Skeletal muscle tissue (tissue), 4 donors: ENCODE results near the gene MMP25. TPM values are rescaled to one million over a fixed set of nuclear protein-coding genes. Genes with fewer than 3 reads are reported as not detected.

Experiments used
- H3K27ac ChIP-seq: one replicate; pipeline ENCODE4 v1.7.0; 2013; ENCODE audit warnings: mild to moderate bottlenecking, low read depth, low read length, inconsistent platforms
- H3K27me3 ChIP-seq, 3 donors: one replicate each; pipeline ENCODE4 v1.7.0; 2013; ENCODE audit warnings: low read length in 3 of 3; ENCODE audit not compliant: control insufficient read depth in 3 of 3, insufficient read depth in 3 of 3
- H3K36me3 ChIP-seq, 3 donors: one replicate each; pipeline ENCODE4 v1.7.0; 2013; ENCODE audit warnings: low read length in 3 of 3; ENCODE audit not compliant: control insufficient read depth in 3 of 3, insufficient read depth in 3 of 3
- H3K4me1 ChIP-seq, 3 donors: one replicate each; pipeline ENCODE4 v1.7.0; 2013; ENCODE audit warnings: low read length in 3 of 3, mild to moderate bottlenecking in 3 of 3; ENCODE audit not compliant: control insufficient read depth in 3 of 3, insufficient read depth in 3 of 3
- H3K4me3 ChIP-seq, 3 donors: one replicate each; pipeline ENCODE4 v1.7.0; 2013; ENCODE audit warnings: low read length in 3 of 3
- H3K9ac ChIP-seq, 3 donors: one replicate each; pipeline ENCODE4 v1.7.0; 2013; ENCODE audit warnings: low read length in 3 of 3, mild to moderate bottlenecking in 3 of 3, moderate library complexity in 2 of 3, low read depth in 1 of 3
- H3K9me3 ChIP-seq, 3 donors: one replicate each; pipeline ENCODE4 v1.7.0; 2013; ENCODE audit warnings: low read length in 3 of 3; ENCODE audit not compliant: control insufficient read depth in 3 of 3
- total RNA-seq: library from RNA; depleted of rRNA; stranded (reverse); fragments of >200 nt; gene quantifications from one replicate; pipeline ENCODE4 v1.2.3, GENCODE V29; 2014
- donor health status: Osteomylitis.

The MMP25 gene
- total RNA-seq, 1 donor from 2014 or later: 0.52 TPM

DNA sequence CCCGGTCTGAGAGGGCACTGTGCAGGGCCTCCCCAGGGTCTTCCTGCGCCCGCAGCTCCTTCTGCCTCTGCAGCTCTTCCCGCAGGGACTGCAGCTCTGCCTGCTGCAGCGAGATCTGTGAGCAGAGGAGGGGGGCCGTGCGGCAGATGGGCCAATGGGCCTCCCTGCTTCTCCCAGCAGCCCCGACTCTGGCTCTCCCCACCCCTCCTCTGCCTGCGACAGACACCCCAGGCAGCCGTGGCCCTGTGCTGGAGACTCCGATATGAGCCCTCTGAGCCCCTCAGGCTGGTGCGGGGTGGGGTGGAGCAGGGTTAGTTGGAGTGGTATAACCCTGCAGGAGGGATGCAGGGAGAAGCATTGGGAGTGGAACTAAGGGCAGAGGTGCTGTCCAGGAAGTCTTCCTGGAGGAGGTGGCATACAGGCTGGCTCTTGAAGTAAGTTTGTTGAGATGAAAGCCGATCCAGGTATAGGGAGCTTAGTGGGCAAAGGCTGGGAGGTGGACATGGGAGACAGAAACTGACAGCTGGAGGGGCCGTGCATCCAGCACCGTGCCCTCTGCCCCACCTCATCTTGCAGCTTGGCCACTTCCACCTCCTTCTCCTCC is 17.5 kb upstream of the MMP25 start:
- no peak overlapping the region for H3K9ac ChIP-seq
- H3K27ac ChIP-seq: no peak overlapping the region
- no peak overlapping the region for H3K4me3 ChIP-seq
- H3K9me3 ChIP-seq: no peaks in the 10 kb centered on the region
- peaks cover 4 to 20% (median 16%) of the 10 kb centered on the region in 3 donors for H3K4me1 ChIP-seq
- peaks cover 36 to 48% (median 39%) of the 10 kb centered on the region in 3 donors for H3K27me3 ChIP-seq
- H3K36me3 ChIP-seq: peaks cover 14 to 19% (median 19%) of the 10 kb centered on the region in 3 donors

DNA sequence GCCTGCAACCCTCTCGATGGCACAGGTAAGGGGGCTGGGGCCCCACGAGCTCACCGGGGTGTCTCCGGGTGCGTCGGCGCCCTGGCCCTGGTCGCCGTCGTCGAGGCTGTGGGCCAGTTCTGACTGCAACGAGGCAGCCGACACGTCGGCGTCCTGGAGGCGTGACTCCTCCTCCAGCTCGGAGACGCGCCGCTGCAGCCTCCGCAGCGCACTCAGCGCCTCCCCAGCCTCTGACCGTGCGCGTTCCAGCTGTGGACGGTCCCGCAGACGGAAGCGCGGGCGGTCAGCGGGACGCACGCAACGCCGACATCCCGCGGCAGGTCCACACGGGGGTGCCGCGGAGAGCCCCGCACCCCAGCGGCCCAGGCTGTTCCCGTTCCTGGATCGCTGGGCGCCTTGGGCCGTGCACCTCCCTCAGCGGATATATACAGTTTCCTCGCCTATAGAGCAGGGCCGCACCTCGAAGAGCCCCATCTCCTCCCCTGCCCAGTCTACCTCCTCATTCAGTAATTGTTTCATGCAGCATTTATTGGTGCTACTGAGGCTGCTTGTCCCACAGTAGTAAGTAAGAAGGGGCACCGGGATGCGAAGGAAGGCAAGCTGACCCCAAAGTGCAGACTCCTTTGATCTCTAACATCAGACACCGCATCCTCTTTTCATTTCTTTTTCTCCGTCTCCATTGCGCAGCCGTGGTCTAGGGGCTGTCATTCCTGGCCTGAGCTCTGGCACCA is 16.7 kb upstream of the MMP25 start:
- Histone ChIP-seq H3K4me1 (peaks cover 0 to 20% (median 14%) of the 10 kb centered on the region in 3 donors), H3K9ac (no peak overlapping the region), H3K4me3 (no peak overlapping the region), H3K27me3 (peaks cover 40 to 51% (median 43%) of the 10 kb centered on the region in 3 donors), H3K27ac (no peak overlapping the region), H3K9me3 (no peaks in the 10 kb centered on the region), H3K36me3 (peaks cover 14 to 19% (median 19%) of the 10 kb centered on the region in 3 donors)

DNA sequence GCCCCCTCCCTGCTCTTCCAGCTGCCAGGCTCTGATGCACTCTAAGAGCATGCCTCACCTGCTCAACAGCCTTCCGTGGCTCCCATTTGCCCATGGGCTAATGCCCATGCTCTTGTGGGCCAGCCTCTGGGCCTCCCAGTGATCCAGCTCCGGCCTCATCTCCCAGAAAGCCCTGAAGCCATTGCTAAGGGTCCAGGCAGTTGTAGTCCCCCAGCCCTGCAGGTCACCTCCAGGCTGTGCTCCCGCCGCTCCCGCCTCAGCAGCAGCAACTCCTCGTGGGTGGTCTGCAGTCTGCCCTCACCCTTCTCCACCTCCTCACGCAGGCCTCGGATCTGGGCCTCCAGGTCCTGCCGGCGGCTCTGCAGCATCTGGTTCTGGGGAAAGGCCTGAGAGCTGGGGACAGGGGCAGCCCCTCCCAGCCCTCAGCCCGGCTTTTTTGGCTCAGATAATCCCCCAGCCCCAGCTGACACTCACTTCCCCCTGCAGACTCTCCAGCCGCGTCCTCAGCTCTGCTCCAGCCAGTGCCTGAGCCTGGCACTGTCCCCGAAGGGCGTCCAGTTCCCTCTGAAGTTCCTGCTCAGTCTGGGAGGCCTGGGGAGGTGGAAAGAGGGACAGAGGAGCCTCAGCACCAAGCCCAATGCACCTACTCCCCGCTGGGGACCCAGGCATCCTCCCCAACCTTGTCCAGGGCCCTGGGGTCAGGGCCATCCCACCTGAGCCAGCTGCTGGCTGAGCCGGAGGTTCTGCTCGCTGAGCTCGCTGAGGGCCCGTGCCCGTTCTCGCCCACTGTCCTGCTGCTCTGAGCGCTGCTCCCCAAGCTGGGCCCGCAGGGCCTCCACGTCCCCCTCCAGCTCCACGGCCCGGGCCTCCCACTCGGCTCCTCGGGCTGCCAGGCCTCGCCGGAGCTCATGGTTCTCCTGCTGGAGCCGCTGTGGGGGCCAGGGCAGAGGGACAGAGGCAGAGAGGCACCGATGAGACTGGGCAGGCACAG is 15.8 kb upstream of the MMP25 start:
- H3K4me1 ChIP-seq: peaks cover 0 to 13% (median 12%) of the 10 kb centered on the region in 3 donors
- H3K36me3 ChIP-seq: peaks cover 14 to 19% (median 19%) of the 10 kb centered on the region in 3 donors
- no peak overlapping the region for H3K27ac ChIP-seq
- H3K4me3 ChIP-seq: no peak overlapping the region
- H3K9ac ChIP-seq: no peak overlapping the region
- H3K9me3 ChIP-seq: no peaks in the 10 kb centered on the region
- peaks cover 48 to 59% (median 50%) of the 10 kb centered on the region in 3 donors for H3K27me3 ChIP-seq

DNA sequence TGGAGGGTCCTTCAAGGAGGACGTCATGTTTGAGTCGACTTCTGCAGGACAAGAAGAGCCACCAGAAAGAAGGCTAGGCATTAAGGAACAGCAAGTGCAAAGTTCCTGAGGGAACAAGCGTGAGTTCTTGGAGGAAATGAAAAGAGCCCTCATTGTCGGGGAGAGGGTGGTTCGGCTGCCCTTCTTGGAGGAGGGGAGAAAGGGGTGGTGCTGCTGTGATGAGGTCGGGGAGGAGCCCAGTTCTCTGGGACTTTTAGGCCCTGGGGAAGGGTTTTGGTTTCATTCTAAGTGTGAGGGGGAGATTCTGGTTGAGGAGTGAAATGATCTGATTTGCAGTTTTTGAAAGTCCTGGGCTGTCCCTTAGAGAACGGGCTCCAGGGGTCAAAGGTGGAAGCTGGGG is 13.7 kb upstream of the MMP25 start:
- no peaks in the 10 kb centered on the region for H3K36me3 ChIP-seq
- H3K27ac ChIP-seq: no peak overlapping the region
- H3K4me3 ChIP-seq: no peak overlapping the region
- H3K9ac ChIP-seq: no peak overlapping the region
- peaks cover 67 to 75% (median 67%) of the 10 kb centered on the region in 3 donors for H3K27me3 ChIP-seq
- H3K4me1 ChIP-seq: peaks cover 0 to 12% (median 12%) of the 10 kb centered on the region in 3 donors
- no peaks in the 10 kb centered on the region for H3K9me3 ChIP-seq

DNA sequence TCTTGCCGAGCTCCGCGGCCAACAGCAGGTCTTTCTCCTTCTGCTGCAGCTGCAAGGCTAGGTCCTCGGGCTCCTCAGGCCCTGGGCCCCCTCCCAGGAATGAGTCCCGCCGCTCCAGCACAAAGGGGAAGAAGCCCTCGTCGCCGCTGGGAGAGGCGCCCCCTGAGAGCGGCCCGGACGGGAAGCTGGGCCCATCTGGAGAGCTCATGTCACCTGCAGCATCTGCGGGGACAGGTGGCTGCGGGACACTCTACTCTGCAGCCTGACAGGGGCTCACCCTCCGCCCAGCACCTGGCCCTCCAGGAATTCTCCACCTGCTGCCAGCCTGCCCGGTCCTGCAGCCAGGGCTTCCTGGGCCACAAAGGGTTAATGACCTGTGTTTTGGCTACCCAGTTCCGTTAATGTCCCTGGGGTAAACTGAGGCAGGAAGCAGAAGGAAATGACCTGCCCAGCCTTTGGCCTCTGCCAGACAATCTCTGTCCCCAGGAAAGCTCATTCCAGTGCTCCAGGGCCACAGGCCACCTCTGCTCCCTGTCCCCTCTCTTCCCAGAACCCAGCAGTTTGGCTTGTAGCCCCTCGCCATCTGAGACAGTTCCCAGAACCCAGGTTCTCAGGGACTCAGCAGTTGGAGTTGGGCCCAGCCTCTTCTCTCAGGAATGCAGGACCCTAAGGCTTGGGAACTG is 10.9 kb upstream of the MMP25 start:
- no peak overlapping the region for H3K4me3 ChIP-seq
- no peak overlapping the region for H3K9ac ChIP-seq
- peaks cover 64 to 84% (median 71%) of the 10 kb centered on the region in 3 donors for H3K27me3 ChIP-seq
- no peak overlapping the region for H3K27ac ChIP-seq
- no peaks in the 10 kb centered on the region for H3K9me3 ChIP-seq
- no peaks in the 10 kb centered on the region for H3K36me3 ChIP-seq
- no peaks in the 10 kb centered on the region for H3K4me1 ChIP-seq

DNA sequence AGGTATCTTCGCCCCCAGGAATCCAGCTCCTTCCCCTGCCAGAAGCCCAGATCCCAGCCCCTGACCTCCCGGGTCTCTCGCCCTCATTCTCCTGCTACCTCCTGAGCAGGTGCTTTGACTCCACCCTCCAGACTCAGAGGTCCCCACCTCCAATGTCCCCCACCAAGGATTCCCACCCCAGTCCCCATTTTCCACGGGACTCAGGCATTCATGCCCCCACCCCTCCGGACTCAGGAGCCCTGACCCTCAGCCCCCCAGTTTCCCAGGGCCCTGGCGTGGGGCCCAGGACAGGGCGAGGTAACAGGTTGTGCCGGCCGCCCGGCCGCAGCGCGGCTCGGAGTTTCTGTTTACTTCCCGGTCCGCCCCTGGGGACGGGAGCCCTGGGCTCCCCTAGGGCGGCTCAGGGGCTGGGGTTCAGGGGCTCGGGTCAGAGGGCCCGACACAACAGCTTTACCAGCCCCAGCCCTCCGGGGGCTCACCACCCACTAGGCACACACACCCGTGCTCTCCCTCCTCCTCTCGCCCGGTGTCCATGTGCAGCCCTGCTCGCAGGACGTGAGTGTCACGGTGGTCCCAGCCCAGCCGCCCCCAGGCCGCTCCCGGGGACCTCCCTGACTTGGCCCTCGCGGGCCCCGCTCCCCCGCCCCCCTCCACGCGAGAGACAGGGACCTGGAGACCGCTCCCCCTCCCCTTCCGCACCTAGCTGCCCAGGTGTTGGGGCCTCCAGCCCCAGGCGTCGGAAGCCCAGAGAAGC is 10.2 kb upstream of the MMP25 start:
- Histone ChIP-seq H3K27me3 (peaks cover 59 to 79% (median 66%) of the 10 kb centered on the region in 3 donors), H3K27ac (no peak overlapping the region), H3K9me3 (no peaks in the 10 kb centered on the region), H3K9ac (no peak overlapping the region), H3K36me3 (no peaks in the 10 kb centered on the region), H3K4me3 (no peak overlapping the region), H3K4me1 (no peaks in the 10 kb centered on the region)

DNA sequence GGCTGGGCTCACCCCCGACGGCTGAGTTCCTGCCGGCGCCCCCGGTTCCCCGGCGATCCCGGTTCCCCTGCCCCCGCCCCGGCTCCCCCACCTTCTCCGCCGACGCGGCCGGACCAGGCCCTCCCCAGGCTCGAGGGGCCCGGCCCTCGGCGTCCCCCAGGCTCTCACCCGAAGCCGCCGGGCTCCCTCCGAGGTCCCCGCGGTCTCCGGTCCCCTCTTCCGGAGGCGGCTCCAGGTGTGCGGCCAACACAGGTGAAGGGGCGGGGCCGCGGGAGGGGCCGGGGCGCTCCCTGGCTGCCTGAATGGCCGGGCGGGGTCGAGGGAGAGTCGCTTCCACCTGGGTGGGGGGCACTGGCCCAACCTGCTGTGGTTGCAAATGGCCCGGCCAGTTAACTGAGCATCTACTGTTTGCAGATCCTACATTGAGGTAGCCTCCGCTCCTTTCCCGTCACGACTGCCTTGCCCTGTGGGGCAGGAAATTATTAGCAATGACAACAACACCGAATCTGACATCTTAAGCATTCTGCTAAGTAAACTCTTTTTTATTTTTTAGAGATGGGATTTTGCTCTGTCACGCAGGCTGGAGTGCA is 9.5 kb upstream of the MMP25 start, which contains the start of gene BICDL2:
Gene BICDL2 (minus strand): TSS at position 219 of the 590 bp plus-strand sequence. CDS start 1,448 bp downstream, outside the sequence.
- Histone ChIP-seq H3K36me3 (no peaks in the 10 kb centered on the region), H3K4me1 (no peaks in the 10 kb centered on the region), H3K9ac (no peak within 1 kb of the TSS), H3K27me3 (peaks cover 57 to 78% (median 65%) of the 10 kb centered on the region in 3 donors), H3K9me3 (no peaks in the 10 kb centered on the region), H3K27ac (no peak within 1 kb of the TSS), H3K4me3 (no peak within 1 kb of the TSS)

DNA sequence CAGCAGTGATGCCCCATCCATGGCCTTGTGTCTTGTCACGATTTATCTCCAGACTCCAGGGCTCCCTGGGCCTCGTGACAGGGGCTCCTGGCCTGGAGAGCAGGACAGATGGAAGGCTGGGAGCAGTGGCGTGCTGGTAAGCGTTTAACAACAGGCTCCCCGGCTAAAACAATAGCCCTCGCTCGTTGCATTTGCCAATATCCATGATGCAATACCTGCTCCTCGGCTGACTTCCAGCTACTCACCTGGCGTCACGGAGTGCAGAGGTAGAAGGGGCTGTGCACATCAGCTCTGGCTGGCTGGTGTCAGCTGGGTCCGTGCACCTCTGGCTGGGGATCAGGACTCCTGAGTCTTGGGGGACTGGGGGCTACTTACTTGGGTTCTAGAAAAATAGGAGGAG is 8.1 kb upstream of the MMP25 start:
- H3K4me1 ChIP-seq: no peaks in the 10 kb centered on the region
- no peaks in the 10 kb centered on the region for H3K9me3 ChIP-seq
- no peak overlapping the region for H3K4me3 ChIP-seq
- H3K27me3 ChIP-seq: peaks cover 57 to 77% (median 67%) of the 10 kb centered on the region in 3 donors
- no peak overlapping the region for H3K9ac ChIP-seq
- H3K36me3 ChIP-seq: no peaks in the 10 kb centered on the region
- no peak overlapping the region for H3K27ac ChIP-seq
